Esophagus muscularis mucosa (tissue), 3 donors: Measurements from ENCODE around the gene RMND1.

ENCODE experiments used
- CTCF ChIP-seq, 3 experiments: fragments of 200-600 bp in 2 of 3; fragments of 450-650 bp in 1 of 3; sonication (generic) in 2 of 3; IDR thresholded peaks; one replicate each; pipeline ENCODE4 v1.5.1; 2017 to 2019; ENCODE audit warnings: antibody characterized with exemption in 3 of 3, mild to moderate bottlenecking in 2 of 3, moderate library complexity in 1 of 3
- POLR2A ChIP-seq: fragments of 450-650 bp; IDR thresholded peaks from one replicate; pipeline ENCODE4 v1.6.1; 2017; ENCODE audit warnings: antibody characterized with exemption, moderate library complexity, mild to moderate bottlenecking, low read depth

GRCh38 chr6:151440930-151441329 is 11.0 kb downstream of the RMND1 start:
- TF ChIP-seq POLR2A (no peak), CTCF (IDR thresholded peaks at IDR 0.05) (peak; percentile 32 to 51 (median 34))
